HCT116 (cell line): ENCODE data around the gene MAP3K5. TPM values are rescaled to one million over a fixed set of nuclear protein-coding genes. Genes with fewer than 3 reads are reported as not detected.

Experiments
- ATAC-seq: fragments of 200-7000 bp; cut with Tn5 transposase; 2 replicates; pipeline ENCODE4 v1.9.1; 2020; ENCODE audit warnings: mild to moderate bottlenecking, moderate library complexity
- BruUV-seq: library from RNA; stranded (reverse); fragments of 400-500 nt; replicated peaks from 2 replicates; lab custom pipeline; 2021; lab: Mats Ljungman, UMichigan
- CTCF ChIA-PET: fragments of 300-600 bp; sonication (Branson Sonifier 250); formaldehyde crosslinking; loops from one replicate; lab custom pipeline; 2021; ENCODE audit warnings: antibody characterized with exemption; lab: Charles Lee
- POLR2A ChIA-PET: fragments of 300-600, 350-600 bp; sonication (Branson Sonifier 250); formaldehyde crosslinking; loops from one replicate; lab custom pipeline; 2021; ENCODE audit warnings: antibody characterized with exemption; lab: Charles Lee
- RAD21 ChIA-PET, 2 experiments: fragments of 300-600 bp; sonication (Branson Sonifier 250); formaldehyde crosslinking; loops; one replicate each; lab custom pipeline; 2023; ENCODE audit warnings: low total read pairs in 2 of 2; ENCODE audit not compliant: uncharacterized antibody in 2 of 2, unreplicated experiment in 2 of 2, low non-redundant PET in 1 of 2; lab: Charles Lee
- DNase-seq: peaks from one replicate; pipeline ENCODE4 v3.0.0-alpha.2; 2010; ENCODE audit warnings: low read depth, low spot score
- H2AFZ ChIP-seq: fragments of 200-600 bp; shearing (Covaris generic), sonication (generic); 2 replicates; pipeline ENCODE4 v1.6.1; 2017; ENCODE audit warnings: low read depth, mixed run types, mixed read lengths, antibody characterized with exemption, low read length; ENCODE audit not compliant: poor library complexity, severe bottlenecking
- H3K27ac ChIP-seq: 2 replicates; pipeline ENCODE4 v1.5.1; 2012; ENCODE audit warnings: low read depth, low read length
- H3K27me3 ChIP-seq: fragments of 200-600 bp; sonication (generic); 2 replicates; pipeline ENCODE4 v1.6.1; 2016; ENCODE audit warnings: mixed run types, low read length, mixed read lengths; ENCODE audit not compliant: insufficient read depth
- H3K36me3 ChIP-seq, 2 experiments: fragments of 200-500 bp in 1 of 2; fragments of 200-600 bp in 1 of 2; sonication (Bioruptor generic) in 1 of 2; sonication (generic) in 1 of 2; 2 replicates each; pipeline versions ENCODE4 v1.5.1 to v1.6.1; 2014 to 2016; ENCODE audit warnings: low read length in 2 of 2, inconsistent platforms in 1 of 2, mixed read lengths in 1 of 2, mixed run types in 1 of 2; ENCODE audit not compliant: insufficient read depth in 2 of 2, control insufficient read depth in 1 of 2
- H3K4me1 ChIP-seq, 2 experiments: fragments of 200-600 bp in 1 of 2; sonication (generic) in 1 of 2; 2 replicates each; pipeline versions ENCODE4 v1.5.1 to v1.6.1; 2012 to 2017; ENCODE audit warnings: low read length in 2 of 2, inconsistent platforms in 1 of 2, mild to moderate bottlenecking in 1 of 2, mixed read lengths in 1 of 2, mixed run types in 1 of 2, moderate library complexity in 1 of 2; ENCODE audit not compliant: insufficient read depth in 2 of 2, control insufficient read depth in 1 of 2
- H3K4me2 ChIP-seq: fragments of 200-600 bp; sonication (generic); 2 replicates; pipeline ENCODE4 v1.6.1; 2017; ENCODE audit warnings: mixed run types, low read length, mixed read lengths
- H3K4me3 ChIP-seq, 2 experiments: fragments of 200-600 bp in 1 of 2; sonication (generic) in 1 of 2; replicated peaks in 1 of 2; 2 replicates each; pipeline ENCODE4 v1.5.1; 2011 to 2016; ENCODE audit warnings: low read length in 2 of 2, control low read depth in 1 of 2, low read depth in 1 of 2, mild to moderate bottlenecking in 1 of 2, mixed read lengths in 1 of 2, mixed run types in 1 of 2
- H3K79me2 ChIP-seq: fragments of 200-600 bp; sonication (generic); 2 replicates; pipeline ENCODE4 v1.6.1; 2017; ENCODE audit warnings: mild to moderate bottlenecking, mixed run types, low read length, moderate library complexity, mixed read lengths; ENCODE audit not compliant: insufficient read depth
- H3K9ac ChIP-seq: fragments of 200-600 bp; sonication (generic); 2 replicates; pipeline ENCODE4 v1.6.1; 2016; ENCODE audit warnings: low read length, mixed read lengths
- H3K9me2 ChIP-seq: fragments of 200-600 bp; sonication (generic), shearing (Covaris generic); 2 replicates; pipeline ENCODE4 v1.6.1; 2017; ENCODE audit warnings: mixed run types, mild to moderate bottlenecking, moderate library complexity; ENCODE audit not compliant: insufficient read depth
- H3K9me3 ChIP-seq, 2 experiments: fragments of 200-500 bp in 1 of 2; fragments of 200-600 bp in 1 of 2; sonication (Bioruptor generic) in 1 of 2; sonication (generic) in 1 of 2; 2 replicates each; pipeline ENCODE4 v1.6.1; 2014 to 2017; ENCODE audit warnings: low read length in 2 of 2, mixed read lengths in 2 of 2, inconsistent platforms in 1 of 2, low read depth in 1 of 2, mild to moderate bottlenecking in 1 of 2, mixed run types in 1 of 2, moderate library complexity in 1 of 2; ENCODE audit not compliant: control insufficient read depth in 1 of 2, insufficient read depth in 1 of 2
- H4K20me1 ChIP-seq: fragments of 200-600 bp; sonication (generic), shearing (Covaris generic); 2 replicates; pipeline ENCODE4 v1.6.1; 2017; ENCODE audit warnings: mixed run types, mild to moderate bottlenecking, moderate library complexity; ENCODE audit not compliant: insufficient read depth
- ATF3 ChIP-seq: IDR thresholded peaks from 2 replicates; pipeline ENCODE4 v1.6.1; 2012
- CBX3 ChIP-seq: IDR thresholded peaks from 2 replicates; pipeline ENCODE4 v1.6.1; 2012; ENCODE audit warnings: low read depth
- CTCF ChIP-seq, 3 experiments: fragments of 200-600 bp in 1 of 3; sonication (generic) in 1 of 3; IDR thresholded peaks in 2 of 3; conservative IDR thresholded peaks in 1 of 3; 2 replicates each; pipeline ENCODE4 v1.5.1; 2012 to 2017; ENCODE audit warnings: low read depth in 2 of 3, low read length in 2 of 3, antibody characterized with exemption in 1 of 3, borderline replicate concordance in 1 of 3, control low read depth in 1 of 3, mild to moderate bottlenecking in 1 of 3, mixed read lengths in 1 of 3, mixed run types in 1 of 3, moderate library complexity in 1 of 3; ENCODE audit not compliant: insufficient read depth in 1 of 3
- EGR1 ChIP-seq: IDR thresholded peaks from 2 replicates; pipeline ENCODE4 v1.6.1; 2012; ENCODE audit warnings: low read depth
- ELF1 ChIP-seq: IDR thresholded peaks from 2 replicates; pipeline ENCODE4 v1.6.1; 2012; ENCODE audit warnings: low read depth, borderline replicate concordance
- EZH2phosphoT487 ChIP-seq: fragments of 200-600 bp; IDR thresholded peaks from 2 replicates; pipeline ENCODE4 v1.6.1; 2018; ENCODE audit warnings: antibody characterized with exemption, borderline replicate concordance
- FOSL1 ChIP-seq: IDR thresholded peaks from 2 replicates; pipeline ENCODE4 v1.6.1; 2012; ENCODE audit warnings: low read depth
- MAX ChIP-seq: IDR thresholded peaks from 2 replicates; pipeline ENCODE4 v1.6.1; 2012
- POLR2A ChIP-seq: IDR thresholded peaks from 2 replicates; pipeline ENCODE4 v1.7.0; 2011; ENCODE audit warnings: borderline replicate concordance; ENCODE audit not compliant: insufficient read depth, insufficient read length; ENCODE audit errors: extremely low read depth
- POLR2AphosphoS5 ChIP-seq: IDR thresholded peaks from 2 replicates; pipeline ENCODE4 v1.6.1; 2011; ENCODE audit warnings: mild to moderate bottlenecking, low read depth, low read length, moderate library complexity
- RAD21 ChIP-seq: IDR thresholded peaks from 2 replicates; pipeline ENCODE4 v1.6.1; 2012; ENCODE audit warnings: low read depth, mild to moderate bottlenecking
- REST ChIP-seq: IDR thresholded peaks from 2 replicates; pipeline ENCODE4 v1.6.1; 2012; ENCODE audit warnings: low read depth
- SIN3A ChIP-seq: IDR thresholded peaks from 2 replicates; pipeline ENCODE4 v1.6.1; 2012; ENCODE audit warnings: low read depth
- SRF ChIP-seq: IDR thresholded peaks from 2 replicates; pipeline ENCODE4 v1.6.1; 2012; ENCODE audit warnings: low read depth
- YY1 ChIP-seq: IDR thresholded peaks from 2 replicates; pipeline ENCODE4 v1.6.1; 2011; ENCODE audit warnings: low read length, low read depth, moderate library complexity, mild to moderate bottlenecking; ENCODE audit not compliant: insufficient replicate concordance; ENCODE audit errors: extremely low read depth
- ZBTB33 ChIP-seq: IDR thresholded peaks from 2 replicates; pipeline ENCODE4 v1.6.1; 2011; ENCODE audit warnings: mild to moderate bottlenecking, low read length, moderate library complexity; ENCODE audit not compliant: insufficient replicate concordance; ENCODE audit errors: extremely low read depth
- ZNF274 ChIP-seq: fragments of 200-500 bp; sonication (Bioruptor generic); IDR thresholded peaks from 2 replicates; pipeline ENCODE4 v1.6.1; 2014; ENCODE audit warnings: mild to moderate bottlenecking, low read depth, low read length, inconsistent platforms
- intact Hi-C: fragments of 100-400 bp; cut with micrococcal nuclease; formaldehyde crosslinking; loops from 2 replicates; pipeline ENCODE4 v1.10.0; 2022
- total RNA-seq: library from RNA; stranded (reverse); gene quantifications from one replicate; pipeline ENCODE4 v1.2.1, GENCODE V29; 2021; ENCODE audit not compliant: unreplicated experiment

The MAP3K5 gene
- total RNA-seq, 1 experiment from 2014 or later = 11.8 TPM

- TSS peak; percentile 95 for BruUV-seq
- Histone ChIP-seq H3K9me3 (no peaks in the 10 kb centered on the region), H4K20me1 (no peaks in the 10 kb centered on the region), H2AFZ (no peak overlapping the region), H3K9me2 (no peaks in the 10 kb centered on the region), H3K4me2 (peak overlapping the region; percentile 70), H3K4me3 (peak overlapping the region in 1 of 2 experiments; percentile 37; a peak in 2 of 4 replicates), H3K27me3 (no peaks in the 10 kb centered on the region), H3K79me2 (no peaks in the 10 kb centered on the region), H3K4me1 (peaks cover 56 to 67% of the 10 kb centered on the region in 2 experiments), H3K27ac (peak overlapping the region; percentile 83), H3K9ac (peak overlapping the region; percentile 48), H3K36me3 (0 out of 4 replicates have a peak, but pooled peaks cover 0 to 4% of the 10 kb centered on the region in 2 experiments)
- DNase-seq (peak; percentile 98), ATAC-seq (peak; percentile 87)
- intact Hi-C loops = no loop called here
- ChIA-PET CTCF (interaction anchor here (0.6 to 2.9 kb wide), 5 partner anchors 35 to 191 kb away, joined by 3 to 32 read pairs (median 3); partner anchors contain the start of genes MAP3K5 and MAP7), POLR2A (interaction anchor here (0.7 to 0.9 kb wide), 2 partner anchors 177 to 321 kb away, joined by 3 read pairs; no protein-coding TSS in a partner anchor), RAD21 (interaction anchor here in 1 of 2 experiments (1.1 kb wide), 1 partner anchor 182 kb away, joined by 5 read pairs; the partner anchor contains the start of gene MAP3K5)
- peak; percentile 79 for TF ChIP-seq YY1
- TF ChIP-seq EGR1 = no peak
- peak; percentile 67 for TF ChIP-seq POLR2AphosphoS5
- TF ChIP-seq EZH2phosphoT487 = no peak
- no peak for TF ChIP-seq ZNF274
- peak; percentile 76 for TF ChIP-seq SRF
- TF ChIP-seq SIN3A = peak; percentile 54; the same call in 1 of the 2 replicates
- TF ChIP-seq ZBTB33 = peak; percentile 69
- no peak for TF ChIP-seq POLR2A
- TF ChIP-seq CTCF (IDR thresholded peaks at IDR 0.05 in 2 of 3, conservative IDR thresholded peaks at IDR 0.05 in 1 of 3; ENCODE audit: borderline replicate concordance in 1 of 3, insufficient read depth in 1 of 3, low read depth in 2 of 3, low read length in 2 of 3) = no peak
- TF ChIP-seq RAD21 = peak; percentile 24; the same call in 1 of the 2 replicates
- TF ChIP-seq REST = no peak
- TF ChIP-seq ATF3 = no peak
- TF ChIP-seq FOSL1 = peak; percentile 99
- TF ChIP-seq CBX3 = peak; percentile 78
- TF ChIP-seq ELF1 = peak; percentile 9; the same call in 1 of the 2 replicates
- peak; percentile 72 for TF ChIP-seq MAX
Measured at GRCh38 chr6:136609873-136610706, 182.2 kb downstream of the MAP3K5 start.
